ENCODE data around the gene ZNF253.
A peak's percentile ranks its signal among the peaks of the same experiment; 100 is the strongest.
"Not testable (repeated sequence)": the region's sequence is repeated elsewhere in the genome, so short reads cannot be mapped to it uniquely, and the experiment has no call there.

ZNF253 gene

GRCh38 chr19:19865750-19866610 lies at the start of gene ZNF253:
TSS of gene ZNF253 (plus strand) at chr19:19865882. CDS start at chr19:19865997, 115 bp downstream.
- DNase-seq, result peak; percentile 96

- no peak for DNase-seq
Observed at GRCh38 chr19:19816679-19817078, 49.0 kb upstream of the ZNF253 start.

GRCh38 chr19:19817357-19817756 lies 48.3 kb upstream of the ZNF253 start:
- no peak for DNase-seq

- DNase-seq, result no peak
Observed at GRCh38 chr19:19820774-19821320, 44.8 kb upstream of the ZNF253 start.

- DNase-seq, result peak; percentile 97
Observed at GRCh38 chr19:19821366-19821951, 44.2 kb upstream of the ZNF253 start, which contains the start of gene ZNF506. TSS of gene ZNF506 (minus strand) at chr19:19821750. CDS start at chr19:19821603, 147 bp downstream.

- DNase-seq, result not testable (repeated sequence)
Observed at GRCh38 chr19:19821976-19822375, 43.7 kb upstream of the ZNF253 start.

- no peak for DNase-seq
Observed at GRCh38 chr19:19823916-19824315, 41.8 kb upstream of the ZNF253 start.

GRCh38 chr19:19826875-19827274 lies 38.8 kb upstream of the ZNF253 start:
- no peak for DNase-seq

GRCh38 chr19:19835560-19836038 lies 30.1 kb upstream of the ZNF253 start:
- DNase-seq, result no peak

- no peak for DNase-seq
Observed at GRCh38 chr19:19847781-19848180, 17.9 kb upstream of the ZNF253 start.

- DNase-seq, result no peak
Observed at GRCh38 chr19:19849056-19849455, 16.6 kb upstream of the ZNF253 start.

GRCh38 chr19:19851740-19852139 lies 13.9 kb upstream of the ZNF253 start:
- not testable (repeated sequence) for DNase-seq

GRCh38 chr19:19858751-19859150 lies 6.9 kb upstream of the ZNF253 start:
- no peak for DNase-seq

- DNase-seq, result no peak
Observed at GRCh38 chr19:19860756-19861390, 4.8 kb upstream of the ZNF253 start.

GRCh38 chr19:19866611-19867248 lies 1.0 kb downstream of the ZNF253 start:
- peak; percentile 15 for DNase-seq

GRCh38 chr19:19870086-19870485 lies 4.4 kb downstream of the ZNF253 start:
- not testable (repeated sequence) for DNase-seq

- DNase-seq, result no peak
Observed at GRCh38 chr19:19871932-19872331, 6.2 kb downstream of the ZNF253 start.

GRCh38 chr19:19873381-19873780 lies 7.7 kb downstream of the ZNF253 start:
- no peak for DNase-seq

- DNase-seq, result no peak
Observed at GRCh38 chr19:19877724-19878123, 12.0 kb downstream of the ZNF253 start.

- DNase-seq, result no peak
Observed at GRCh38 chr19:19884583-19884982, 18.9 kb downstream of the ZNF253 start.

GRCh38 chr19:19892055-19892941 lies 26.6 kb downstream of the ZNF253 start:
- DNase-seq, result not testable (repeated sequence)

Measured in fibroblast of skin of right biceps (primary cell).